CD4-positive, alpha-beta T cell treated with Interleukin-4 for 1 hour (primary cell): Measurements from ENCODE around the gene ACVR2B.

Source experiments
- DNase-seq, 2 donors: peaks; one replicate each; pipeline ENCODE4 v3.0.0-alpha.2; 2020 to 2022

Gene ACVR2B

DNA sequence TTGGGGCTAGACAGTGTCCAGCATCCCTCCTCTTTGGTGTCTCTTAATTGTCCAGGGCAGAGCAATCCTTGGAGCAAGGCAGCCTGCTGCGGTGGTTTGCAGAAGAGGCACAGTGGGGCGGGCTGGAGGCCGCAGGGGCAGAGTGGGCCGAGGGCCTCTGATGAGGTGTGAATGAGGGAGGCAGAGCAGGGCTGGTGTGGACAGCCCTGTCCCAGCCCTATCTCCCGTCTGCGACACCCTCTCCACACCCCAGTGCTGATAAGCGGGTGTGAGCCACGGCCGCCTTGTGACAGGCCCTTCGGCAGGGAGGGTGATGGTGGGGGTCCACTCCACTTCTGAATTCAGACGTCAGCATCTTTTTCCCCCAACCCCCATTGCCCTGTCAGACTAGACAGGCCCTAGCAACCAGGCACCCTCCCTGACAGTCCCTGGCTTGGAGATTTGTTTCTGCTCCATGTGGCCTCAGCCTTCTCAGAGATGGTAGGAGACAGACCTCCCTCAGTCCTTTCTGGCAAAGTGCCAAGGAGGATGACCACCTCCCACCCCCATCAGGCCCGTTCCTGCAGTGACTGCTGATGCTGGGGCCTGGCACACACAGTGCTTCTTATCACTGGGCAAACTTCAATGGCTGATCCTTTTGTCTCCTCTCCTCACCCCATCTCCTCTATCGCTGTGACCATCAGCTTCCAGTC, 79.7 kb downstream of the ACVR2B start:
- no peak for DNase-seq

DNA sequence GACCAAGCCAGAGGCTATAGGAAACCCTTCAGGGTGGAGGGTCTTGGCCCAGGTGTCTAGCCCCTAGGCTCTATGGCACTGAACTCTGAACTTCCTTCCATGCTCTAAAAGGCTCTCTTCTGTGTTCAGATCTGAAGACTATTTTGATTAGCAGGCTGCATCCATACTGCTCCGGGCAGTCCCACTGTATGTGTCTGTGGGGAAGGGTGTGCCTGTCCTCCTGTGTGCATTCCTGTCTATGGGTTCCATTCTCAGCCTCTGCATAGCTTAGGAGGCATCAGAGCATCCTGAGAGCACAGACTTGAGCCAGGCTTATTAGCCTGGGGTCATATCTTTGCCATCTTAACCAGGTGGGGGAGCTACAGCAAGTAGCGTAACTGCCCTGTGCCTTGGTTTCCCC, 80.5 kb downstream of the ACVR2B start:
- DNase-seq: no peak

DNA sequence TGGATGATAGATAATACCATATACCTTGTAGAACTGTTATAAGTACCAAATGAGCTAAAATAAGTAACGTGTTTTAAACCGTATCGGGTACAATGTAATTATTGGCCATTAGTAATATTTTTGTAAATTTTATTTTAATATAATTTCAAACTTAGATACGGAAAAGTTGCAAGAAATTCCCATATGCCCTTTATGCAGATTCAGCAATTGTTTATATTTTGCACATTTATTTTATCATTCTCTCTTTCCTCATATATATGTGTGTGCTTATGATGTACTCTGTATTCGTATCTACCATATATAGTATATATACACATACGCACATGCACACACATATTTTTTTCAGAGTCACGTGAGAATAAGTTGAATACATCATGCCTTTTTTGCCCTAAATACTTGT, 80.9 kb downstream of the ACVR2B start:
- no peak for DNase-seq

DNA sequence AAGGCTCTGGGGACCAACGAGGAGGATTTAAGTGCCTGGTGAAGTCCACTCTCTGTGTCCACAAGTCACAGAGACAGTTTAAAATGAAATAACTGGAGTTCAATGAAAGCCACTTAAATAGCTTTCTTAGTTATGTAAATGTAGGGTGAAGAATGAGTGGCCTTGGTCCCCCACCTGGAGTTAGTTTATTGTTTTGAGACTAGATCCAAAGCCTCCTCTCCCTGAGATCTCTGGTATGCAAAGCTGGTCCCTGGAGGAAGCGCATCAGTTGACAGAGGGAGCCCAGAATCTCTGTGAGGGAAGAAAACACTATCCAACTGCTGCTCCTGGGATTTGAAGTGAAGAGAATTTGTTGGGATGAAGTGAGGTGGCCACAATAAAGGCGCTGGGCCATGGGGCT, 83.0 kb downstream of the ACVR2B start:
- no peak for DNase-seq

DNA sequence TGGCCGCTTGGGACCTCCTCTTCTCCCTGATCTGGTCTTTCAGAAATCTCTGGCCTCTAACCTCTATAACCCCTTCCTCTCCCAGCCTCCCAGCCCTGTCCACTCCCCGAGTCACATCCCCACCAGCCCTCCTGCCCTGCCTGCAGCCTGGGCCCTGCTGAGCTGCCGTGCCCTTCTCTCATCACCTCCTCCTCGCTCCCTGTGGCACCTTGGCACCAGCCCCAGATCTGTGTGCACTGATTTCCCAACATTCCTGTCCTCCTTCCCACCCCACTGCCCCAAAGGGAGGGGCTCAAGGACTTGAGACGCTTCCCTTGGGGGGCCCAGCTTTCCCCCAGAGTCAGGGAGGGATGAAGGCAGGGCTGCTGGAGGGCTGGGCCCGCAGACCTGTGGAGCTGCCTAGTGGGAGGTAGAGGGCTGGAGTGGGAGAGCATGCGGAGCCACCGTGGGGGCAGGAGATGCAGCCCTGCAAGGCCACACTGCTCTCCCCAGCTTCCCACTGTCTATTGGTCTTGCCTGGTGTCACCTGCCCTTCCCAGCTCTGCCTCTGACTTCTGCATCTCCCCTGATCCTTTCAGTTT, 85.2 kb downstream of the ACVR2B start:
- DNase-seq: no peak

DNA sequence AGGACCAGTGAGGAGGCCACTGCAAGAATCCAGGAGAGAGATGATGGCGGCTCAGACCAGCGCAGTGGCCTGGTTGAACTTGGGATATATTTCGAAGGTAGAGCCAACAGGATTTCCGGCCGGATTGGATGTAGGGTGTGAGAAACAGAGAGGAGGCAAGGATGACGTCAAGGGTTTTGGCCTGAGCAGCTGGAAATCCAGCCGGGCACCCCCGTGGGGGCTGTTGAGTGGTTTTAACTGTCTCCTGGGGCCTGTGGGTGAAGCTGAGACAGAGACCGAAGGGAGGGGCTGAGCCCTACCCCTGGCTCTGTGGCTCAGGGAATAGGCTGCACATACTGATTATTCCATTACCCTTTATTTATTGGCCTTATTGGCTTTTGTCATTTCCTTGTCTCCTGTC, 88.1 kb downstream of the ACVR2B start:
- no peak for DNase-seq
